ENCODE data around the gene TRIM65. TPM values are rescaled to one million over a fixed set of nuclear protein-coding genes. Genes with fewer than 3 reads are reported as not detected.

TRIM65 gene
- total RNA-seq, 1 donor from 2014 or later = 24.3 TPM

DNA sequence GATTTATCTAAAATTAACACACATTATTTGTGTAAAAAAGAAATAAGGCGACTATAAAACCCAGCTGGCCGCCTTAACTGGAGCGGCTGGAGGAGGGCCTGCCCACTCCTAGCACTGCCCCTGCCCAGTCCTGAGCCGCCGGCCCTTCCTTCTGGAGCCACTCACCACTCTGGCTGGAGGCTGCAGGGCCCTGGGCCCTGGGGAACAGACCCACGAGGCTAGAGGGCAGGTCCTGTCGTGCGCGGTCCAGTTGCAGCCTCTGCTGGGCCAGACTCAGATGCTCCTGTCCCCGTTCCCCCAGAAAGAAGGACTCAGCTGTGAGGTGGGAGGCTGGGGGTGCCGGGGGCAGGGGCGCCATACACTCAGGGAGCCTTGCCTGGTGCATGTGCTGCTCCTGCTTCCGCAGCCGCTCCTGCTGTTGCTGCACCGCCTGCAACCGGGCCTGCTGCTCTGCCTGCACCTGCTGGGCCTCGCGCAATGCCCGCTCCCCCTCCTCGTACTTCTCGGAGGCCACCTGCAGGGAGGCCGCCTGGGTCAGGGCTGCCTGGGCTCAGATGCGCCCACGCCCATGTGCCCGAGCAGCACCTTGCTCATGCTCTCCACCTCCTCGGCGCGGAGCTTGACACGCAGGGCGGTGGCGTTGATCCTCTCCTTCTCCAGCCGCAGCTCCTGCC, 16.9 kb upstream of the TRIM65 start:
- Mint-ChIP-seq H3K4me1 (ENCODE audit: low read depth, unreplicated experiment) (peaks cover 9% of the 10 kb centered on the region), H3K27me3 (ENCODE audit: unreplicated experiment) (peaks cover 5% of the 10 kb centered on the region), H3K27ac (ENCODE audit: unreplicated experiment) (no peak overlapping the region), H3K9me3 (ENCODE audit: unreplicated experiment) (peaks cover 6% of the 10 kb centered on the region), H3K4me3 (ENCODE audit: unreplicated experiment) (no peak overlapping the region), H3K36me3 (ENCODE audit: unreplicated experiment) (no peaks in the 10 kb centered on the region)
- no peak for TF ChIP-seq CTCF (IDR thresholded peaks at IDR 0.05; ENCODE audit: partially characterized antibody, unreplicated experiment)
- DNase-seq = no peak

DNA sequence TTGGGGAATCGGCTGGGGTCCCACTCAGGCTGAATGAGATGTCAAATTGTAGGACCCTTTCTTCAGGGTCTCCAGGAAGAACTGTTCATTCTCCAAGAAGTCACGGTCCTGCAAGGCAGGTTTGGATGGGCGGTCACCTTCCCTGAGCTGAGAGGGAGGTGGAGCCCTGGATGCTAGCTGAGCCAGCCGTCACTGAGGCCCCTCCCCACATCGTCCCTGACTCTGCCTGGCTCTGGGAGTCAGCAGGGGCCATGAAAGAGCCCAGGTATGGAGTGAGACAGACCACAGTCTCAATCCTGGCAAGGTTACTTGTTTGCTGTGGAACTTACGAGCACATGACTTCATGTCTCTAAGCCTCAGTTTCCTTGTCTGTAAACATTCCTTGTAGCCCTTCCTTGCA, 13.9 kb upstream of the TRIM65 start:
- DNase-seq = no peak

DNA sequence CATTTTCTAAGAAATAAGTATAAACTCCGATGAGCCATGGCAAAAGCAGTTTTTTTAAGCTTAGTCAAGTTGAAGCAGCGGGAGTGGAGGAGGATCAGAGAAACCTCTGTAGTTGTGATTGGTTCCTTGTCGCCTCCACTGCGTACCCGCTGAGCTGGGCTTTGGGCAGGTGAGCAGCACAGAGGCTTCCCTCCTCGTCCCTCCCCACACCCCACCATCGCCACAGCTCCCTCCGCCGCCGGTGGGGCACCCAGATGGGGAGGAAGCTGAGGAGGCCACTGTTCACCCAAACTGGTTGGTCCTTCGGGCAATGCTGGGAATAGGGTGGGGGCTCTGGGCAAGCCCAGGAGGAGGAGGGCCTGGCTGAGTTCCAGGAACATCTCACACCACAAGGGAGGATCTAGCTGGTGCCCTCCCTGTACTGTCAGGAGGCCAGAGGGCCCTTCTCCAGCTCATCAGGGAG, 13.1 kb upstream of the TRIM65 start:
- no peak for TF ChIP-seq CTCF (IDR thresholded peaks at IDR 0.05; ENCODE audit: partially characterized antibody, unreplicated experiment)
- Mint-ChIP-seq H3K9me3 (ENCODE audit: unreplicated experiment) (peaks cover 1% of the 10 kb centered on the region), H3K4me3 (ENCODE audit: unreplicated experiment) (no peak overlapping the region), H3K4me1 (ENCODE audit: low read depth, unreplicated experiment) (peaks cover 3% of the 10 kb centered on the region), H3K27me3 (ENCODE audit: unreplicated experiment) (peaks cover 6% of the 10 kb centered on the region), H3K36me3 (ENCODE audit: unreplicated experiment) (no peaks in the 10 kb centered on the region), H3K27ac (ENCODE audit: unreplicated experiment) (no peak overlapping the region)
- no peak for DNase-seq

More for the DNA sequence above, 13.9 kb upstream of the TRIM65 start:
- H3K4me3 Mint-ChIP-seq (ENCODE audit: unreplicated experiment) = no peak overlapping the region
- no peak for TF ChIP-seq CTCF (IDR thresholded peaks at IDR 0.05; ENCODE audit: partially characterized antibody, unreplicated experiment)
- no peaks in the 10 kb centered on the region for H3K36me3 Mint-ChIP-seq (ENCODE audit: unreplicated experiment)
- peaks cover 3% of the 10 kb centered on the region for H3K4me1 Mint-ChIP-seq (ENCODE audit: low read depth, unreplicated experiment)
- peaks cover 1% of the 10 kb centered on the region for H3K9me3 Mint-ChIP-seq (ENCODE audit: unreplicated experiment)
- no peak overlapping the region for H3K27ac Mint-ChIP-seq (ENCODE audit: unreplicated experiment)
- peaks cover 4% of the 10 kb centered on the region for H3K27me3 Mint-ChIP-seq (ENCODE audit: unreplicated experiment)

DNA sequence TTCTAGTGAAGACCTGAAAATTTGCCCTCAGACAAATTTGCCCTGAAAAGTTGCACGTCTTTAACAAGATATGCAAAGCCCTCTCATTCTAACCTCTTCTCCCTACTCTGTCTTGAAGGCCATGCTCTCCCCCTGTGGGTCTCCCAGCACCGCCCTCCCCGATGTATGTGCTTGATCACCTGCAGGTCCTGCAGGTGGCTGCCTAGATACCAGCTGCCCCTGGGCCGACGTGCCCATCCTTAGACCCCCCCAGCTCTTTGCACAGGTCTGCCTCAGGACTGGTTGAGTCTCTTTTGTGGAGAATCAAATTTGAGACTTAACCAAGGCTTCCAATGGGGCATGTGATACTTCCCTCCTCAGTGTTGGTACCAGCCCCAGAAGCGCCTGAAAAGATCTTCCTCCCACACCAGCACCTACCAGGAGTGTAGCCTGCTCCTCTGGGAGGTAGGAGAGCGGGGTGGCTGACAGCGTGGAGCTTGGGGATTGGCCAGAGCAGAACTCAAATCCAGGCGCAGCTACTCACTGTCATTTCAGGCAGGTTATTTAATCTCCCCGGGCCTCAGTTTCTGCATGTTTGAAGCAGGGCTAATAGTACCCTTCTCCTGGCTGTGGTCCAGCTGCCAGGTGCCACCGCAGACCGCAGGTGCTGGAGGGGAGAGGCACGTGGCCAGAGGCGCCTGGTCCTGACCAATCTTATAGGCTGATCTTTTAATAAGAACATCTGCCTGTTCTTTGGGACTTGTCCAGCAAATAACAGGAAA, 12.5 kb upstream of the TRIM65 start:
- no peak for TF ChIP-seq CTCF (IDR thresholded peaks at IDR 0.05; ENCODE audit: partially characterized antibody, unreplicated experiment)
- no peak for DNase-seq
- Mint-ChIP-seq H3K36me3 (ENCODE audit: unreplicated experiment) (no peaks in the 10 kb centered on the region), H3K9me3 (ENCODE audit: unreplicated experiment) (peaks cover 1% of the 10 kb centered on the region), H3K4me3 (ENCODE audit: unreplicated experiment) (peak overlapping the region; percentile 20), H3K27me3 (ENCODE audit: unreplicated experiment) (peaks cover 6% of the 10 kb centered on the region), H3K4me1 (ENCODE audit: low read depth, unreplicated experiment) (peaks cover 1% of the 10 kb centered on the region), H3K27ac (ENCODE audit: unreplicated experiment) (peak overlapping the region; percentile 33)

DNA sequence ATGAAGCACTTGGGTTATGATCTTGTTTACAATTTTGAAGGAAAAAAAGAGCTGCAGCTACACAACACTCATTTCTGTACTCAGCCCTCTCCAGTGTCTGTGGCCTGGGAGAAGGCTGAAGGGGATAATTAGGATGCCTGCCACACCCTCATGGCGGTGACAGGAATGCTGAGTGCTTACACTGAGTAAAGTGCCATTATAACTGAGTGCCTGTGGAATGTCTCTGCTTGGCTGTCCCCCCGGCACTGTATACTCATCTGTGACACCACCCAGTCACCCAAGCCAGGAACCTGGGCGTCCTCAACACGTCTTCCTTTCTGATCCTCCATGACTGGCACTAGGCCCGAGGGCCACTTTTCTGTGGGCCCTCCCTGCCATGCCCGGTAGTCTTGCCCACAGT, 11.4 kb upstream of the TRIM65 start:
- Mint-ChIP-seq H3K9me3 (ENCODE audit: unreplicated experiment) (peaks cover 4% of the 10 kb centered on the region), H3K27ac (ENCODE audit: unreplicated experiment) (no peak overlapping the region), H3K36me3 (ENCODE audit: unreplicated experiment) (no peaks in the 10 kb centered on the region), H3K27me3 (ENCODE audit: unreplicated experiment) (peaks cover 6% of the 10 kb centered on the region), H3K4me1 (ENCODE audit: low read depth, unreplicated experiment) (no peaks in the 10 kb centered on the region), H3K4me3 (ENCODE audit: unreplicated experiment) (no peak overlapping the region)
- no peak for TF ChIP-seq CTCF (IDR thresholded peaks at IDR 0.05; ENCODE audit: partially characterized antibody, unreplicated experiment)
- DNase-seq = no peak

All from glutamatergic neuron (in vitro differentiated cells).